ENCODE results near the gene TESMIN. TPM values are rescaled to one million over a fixed set of nuclear protein-coding genes. Genes with fewer than 3 reads are reported as not detected.

TESMIN gene
- total RNA-seq, 4 donors from 2014 or later = 1.00 to 7.5 (median 4.2) TPM

- Histone ChIP-seq H3K27me3 (no peaks in the 10 kb centered on the region), H3K36me3 (peaks cover 0 to 66% (median 28%) of the 10 kb centered on the region in 4 donors), H3K9me3 (no peaks in the 10 kb centered on the region), H3K4me3 (no peak overlapping the region), H3K27ac (peak overlapping the region in 1 of 4 donors; percentile 25), H3K4me1 (no peaks in the 10 kb centered on the region)
- in situ Hi-C loops (cut with MboI; ENCODE audit: low pct_ligation_motif_present in 1 of 4, low pct_unique_long_range_greater_than_20kb in 1 of 4, low sequenced_read_pairs in 3 of 4) = no loop called here
- DNase-seq = no peak
- WGBS, 2 donors (ENCODE audit: low coverage in 1 of 2) = 86 to 100% methylated on average over 2 to 15 of the region's 15 CpGs
- TF ChIP-seq EP300 (IDR thresholded peaks at IDR 0.05; ENCODE audit: low read depth) (no peak), POLR2AphosphoS5 (IDR thresholded peaks at IDR 0.05) (no peak), CTCF (IDR thresholded peaks at IDR 0.05) (no peak), POLR2A (IDR thresholded peaks at IDR 0.05) (no peak)
- intact Hi-C loops (cut with DNase I; ENCODE audit: low total_unique reads) = no loop called here
These were observed 11.2 kb upstream of the TESMIN start for GRCh38 chr11:68762481-68762880.

GRCh38 chr11:68761801-68762200, 10.5 kb upstream of the TESMIN start:
- Histone ChIP-seq H3K4me3 (no peak overlapping the region), H3K36me3 (peaks cover 0 to 71% (median 26%) of the 10 kb centered on the region in 4 donors), H3K27me3 (no peaks in the 10 kb centered on the region), H3K4me1 (no peaks in the 10 kb centered on the region), H3K9me3 (no peaks in the 10 kb centered on the region), H3K27ac (no peak overlapping the region)
- intact Hi-C loops (cut with DNase I; ENCODE audit: low total_unique reads) (no loop called here), in situ Hi-C loops (cut with MboI; ENCODE audit: low pct_ligation_motif_present in 1 of 4, low pct_unique_long_range_greater_than_20kb in 1 of 4, low sequenced_read_pairs in 3 of 4) (no loop called here)
- WGBS, 2 donors (ENCODE audit: low coverage in 1 of 2) = 80 to 97% methylated on average over 1 to 12 of the region's 12 CpGs
- DNase-seq = no peak
- TF ChIP-seq POLR2A (IDR thresholded peaks at IDR 0.05) (no peak), POLR2AphosphoS5 (IDR thresholded peaks at IDR 0.05) (no peak), EP300 (IDR thresholded peaks at IDR 0.05; ENCODE audit: low read depth) (no peak), CTCF (IDR thresholded peaks at IDR 0.05) (no peak)

GRCh38 chr11:68759991-68760390, 8.7 kb upstream of the TESMIN start:
- no peaks in the 10 kb centered on the region for H3K27me3 ChIP-seq
- no peaks in the 10 kb centered on the region for H3K4me1 ChIP-seq
- 87% methylated on average over 15 of the region's 15 CpGs; no CpG with 5 or more reads in 1 of the 2 donors for WGBS, 2 donors (ENCODE audit: low coverage in 1 of 2)
- intact Hi-C loops (cut with DNase I; ENCODE audit: low total_unique reads) = no loop called here
- no peak overlapping the region for H3K4me3 ChIP-seq
- H3K9me3 ChIP-seq = no peaks in the 10 kb centered on the region
- DNase-seq = no peak
- in situ Hi-C loops (cut with MboI; ENCODE audit: low pct_ligation_motif_present in 1 of 4, low pct_unique_long_range_greater_than_20kb in 1 of 4, low sequenced_read_pairs in 3 of 4) = no loop called here
- no peak for TF ChIP-seq EP300 (IDR thresholded peaks at IDR 0.05; ENCODE audit: low read depth)
- no peak overlapping the region for H3K27ac ChIP-seq
- H3K36me3 ChIP-seq = peaks cover 0 to 70% (median 30%) of the 10 kb centered on the region in 4 donors

- WGBS, 2 donors (ENCODE audit: low coverage in 1 of 2) = 77 to 87% methylated on average over 4 to 8 of the region's 8 CpGs
- in situ Hi-C loops (cut with MboI; ENCODE audit: low pct_ligation_motif_present in 1 of 4, low pct_unique_long_range_greater_than_20kb in 1 of 4, low sequenced_read_pairs in 3 of 4) = no loop called here
- intact Hi-C loops (cut with DNase I; ENCODE audit: low total_unique reads) = no loop called here
- no peak for TF ChIP-seq POLR2AphosphoS5 (IDR thresholded peaks at IDR 0.05)
- no peak for TF ChIP-seq EP300 (IDR thresholded peaks at IDR 0.05; ENCODE audit: low read depth)
- TF ChIP-seq POLR2A (IDR thresholded peaks at IDR 0.05) = no peak
- no peak for TF ChIP-seq CTCF (IDR thresholded peaks at IDR 0.05)
- Histone ChIP-seq H3K27ac (no peak overlapping the region), H3K9me3 (no peaks in the 10 kb centered on the region), H3K27me3 (no peaks in the 10 kb centered on the region), H3K36me3 (peaks cover 0 to 62% (median 27%) of the 10 kb centered on the region in 4 donors), H3K4me1 (no peaks in the 10 kb centered on the region), H3K4me3 (no peak overlapping the region)
- DNase-seq = no peak
These were observed 6.4 kb upstream of the TESMIN start for GRCh38 chr11:68757711-68758110.

- peaks cover 0 to 49% (median 20%) of the 10 kb centered on the region in 4 donors for H3K36me3 ChIP-seq
- no peaks in the 10 kb centered on the region for H3K27me3 ChIP-seq
- intact Hi-C loops (cut with DNase I; ENCODE audit: low total_unique reads) (no loop called here), in situ Hi-C loops (cut with MboI; ENCODE audit: low pct_ligation_motif_present in 1 of 4, low pct_unique_long_range_greater_than_20kb in 1 of 4, low sequenced_read_pairs in 3 of 4) (no loop called here)
- peaks cover 5 to 7% (median 6%) of the 10 kb centered on the region in 4 donors for H3K4me1 ChIP-seq
- TF ChIP-seq POLR2AphosphoS5 (IDR thresholded peaks at IDR 0.05) (no peak), EP300 (IDR thresholded peaks at IDR 0.05; ENCODE audit: low read depth) (no peak), CTCF (IDR thresholded peaks at IDR 0.05) (no peak), POLR2A (IDR thresholded peaks at IDR 0.05) (no peak)
- H3K4me3 ChIP-seq = no peak overlapping the region
- H3K9me3 ChIP-seq = no peaks in the 10 kb centered on the region
- H3K27ac ChIP-seq = no peak overlapping the region
- 87 to 95% methylated on average over 4 to 12 of the region's 12 CpGs for WGBS, 2 donors (ENCODE audit: low coverage in 1 of 2)
- DNase-seq = no peak
These were observed 4.9 kb upstream of the TESMIN start for GRCh38 chr11:68756171-68756766.

Data from transverse colon (tissue), 4 donors.